Esophagus squamous epithelium (tissue), 5 donors: ENCODE results near the gene RFXAP. TPM values are rescaled to one million over a fixed set of nuclear protein-coding genes. Genes with fewer than 3 reads are reported as not detected.
"Not testable (repeated sequence)": the region's sequence is repeated elsewhere in the genome, so short reads cannot be mapped to it uniquely, and the experiment has no call there.

Source experiments
- DNase-seq: peaks from one replicate; lab custom pipeline; 2025; lab: John Stamatoyannopoulos, UW
- H3K27ac ChIP-seq, 4 donors: fragments of 200-600 bp; sonication (generic); one replicate each; pipeline ENCODE4 v1.5.1; 2016 to 2019; ENCODE audit warnings: mild to moderate bottlenecking in 1 of 4
- H3K27me3 ChIP-seq, 4 donors: fragments of 200-600 bp; sonication (generic); 1 replicate in 3 of 4; 2 replicates in 1 of 4; pipeline versions ENCODE4 v1.5.1 to v1.6.0; 2017 to 2021; ENCODE audit warnings: antibody characterized with exemption in 1 of 4
- H3K36me3 ChIP-seq, 3 donors: fragments of 200-600 bp; sonication (generic); one replicate each; pipeline ENCODE4 v1.5.1; 2016 to 2019
- H3K4me1 ChIP-seq, 3 donors: fragments of 200-600 bp; sonication (generic); one replicate each; pipeline ENCODE4 v1.5.1; 2017 to 2019
- H3K4me3 ChIP-seq, 4 donors: fragments of 200-600 bp; sonication (generic); 1 replicate in 3 of 4; 2 replicates in 1 of 4; pipeline ENCODE4 v1.5.1; 2016 to 2019; ENCODE audit warnings: mild to moderate bottlenecking in 2 of 4, moderate library complexity in 1 of 4
- H3K9me3 ChIP-seq, 3 donors: fragments of 200-600 bp; sonication (generic); one replicate each; pipeline ENCODE4 v1.5.1; 2016 to 2019
- CTCF ChIP-seq, 6 experiments: fragments of 450-650 bp in 4 of 6; fragments of 200-600 bp in 2 of 6; sonication (generic) in 2 of 6; IDR thresholded peaks; one replicate each; pipeline ENCODE4 v1.5.1; 2016 to 2019; ENCODE audit warnings: antibody characterized with exemption in 6 of 6, mild to moderate bottlenecking in 4 of 6, moderate library complexity in 4 of 6
- POLR2A ChIP-seq, 4 donors: fragments of 450-650 bp; IDR thresholded peaks; one replicate each; pipeline ENCODE4 v1.6.1; 2017; ENCODE audit warnings: antibody characterized with exemption in 4 of 4, mild to moderate bottlenecking in 4 of 4, moderate library complexity in 3 of 4
- WGBS, 2 donors: methylation state at CpG; one replicate each; pipeline ENCODE4 v1.1.5; 2018; 5-methylcytosine and 5-hydroxymethylcytosine counted together
- intact Hi-C: fragments of 100-400 bp; cut with DNase I; formaldehyde crosslinking; loops from one replicate; pipeline ENCODE4 v1.15.0; 2022
- total RNA-seq, 4 donors: library from RNA; depleted of rRNA; stranded (reverse); fragments of >200 nt; gene quantifications; one replicate each; pipeline ENCODE4 v1.1.0, GENCODE V29; 2016
- donor health status: DM: yes; HTN: yes; CAD: no.

Gene RFXAP
- total RNA-seq, 4 donors from 2014 or later = 0.97 to 3.8 (median 1.7) TPM

DNA sequence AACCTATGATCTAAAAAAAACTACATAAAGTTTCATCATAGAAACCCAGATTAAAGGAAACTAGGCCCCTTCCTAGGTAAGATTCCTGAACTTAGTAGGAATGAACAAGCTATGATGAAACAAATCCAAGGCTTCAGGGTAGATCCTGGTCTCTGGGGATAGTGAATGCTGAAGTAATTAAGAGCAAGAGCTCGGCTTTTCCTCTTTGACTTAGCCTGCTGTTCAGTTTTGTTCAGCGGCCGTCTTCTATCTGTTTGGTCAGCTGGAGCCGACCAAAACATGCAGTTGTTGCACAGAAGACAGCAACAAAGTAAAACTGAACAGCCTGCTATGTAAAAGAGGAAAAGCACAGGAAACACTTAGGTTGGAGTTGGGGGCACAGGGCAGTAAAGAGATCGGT is 44.1 kb upstream of the RFXAP start:
- Histone ChIP-seq H3K27me3 (peaks cover 0 to 17% (median 0%) of the 10 kb centered on the region in 4 donors), H3K4me3 (no peak overlapping the region), H3K27ac (no peak overlapping the region), H3K9me3 (no peaks in the 10 kb centered on the region), H3K36me3 (no peaks in the 10 kb centered on the region), H3K4me1 (no peaks in the 10 kb centered on the region)
- DNase-seq = no peak
- WGBS, 2 donors = 52 to 76% methylated on average over 5 of the region's 5 CpGs
- TF ChIP-seq POLR2A (IDR thresholded peaks at IDR 0.05) = no peak
- no peak for TF ChIP-seq CTCF (IDR thresholded peaks at IDR 0.05)
- intact Hi-C loops = no loop called here

GRCh38 chr13:36776175-36776574 is 42.8 kb upstream of the RFXAP start:
- intact Hi-C loops = no loop called here

GRCh38 chr13:36778083-36778671 is 40.8 kb upstream of the RFXAP start:
- Histone ChIP-seq H3K27me3 (peaks cover 0 to 21% (median 0%) of the 10 kb centered on the region in 4 donors), H3K36me3 (no peaks in the 10 kb centered on the region), H3K9me3 (no peaks in the 10 kb centered on the region), H3K4me3 (no peak overlapping the region), H3K4me1 (no peaks in the 10 kb centered on the region), H3K27ac (no peak overlapping the region)
- WGBS, 2 donors = 29 to 31% methylated on average over 7 to 8 of the region's 8 CpGs
- DNase-seq = no peak
- no peak for TF ChIP-seq CTCF (IDR thresholded peaks at IDR 0.05)
- TF ChIP-seq POLR2A (IDR thresholded peaks at IDR 0.05) = no peak
- intact Hi-C loops = no loop called here

More at GRCh38 chr13:36776175-36776574, 42.8 kb upstream of the RFXAP start:
- TF ChIP-seq POLR2A (IDR thresholded peaks at IDR 0.05) (no peak), CTCF (IDR thresholded peaks at IDR 0.05) (no peak)
- H3K27ac ChIP-seq = no peak overlapping the region
- no peaks in the 10 kb centered on the region for H3K9me3 ChIP-seq
- DNase-seq = no peak
- H3K36me3 ChIP-seq = no peaks in the 10 kb centered on the region
- peaks cover 0 to 17% (median 0%) of the 10 kb centered on the region in 4 donors for H3K27me3 ChIP-seq
- H3K4me1 ChIP-seq = no peaks in the 10 kb centered on the region
- H3K4me3 ChIP-seq = no peak overlapping the region

DNA sequence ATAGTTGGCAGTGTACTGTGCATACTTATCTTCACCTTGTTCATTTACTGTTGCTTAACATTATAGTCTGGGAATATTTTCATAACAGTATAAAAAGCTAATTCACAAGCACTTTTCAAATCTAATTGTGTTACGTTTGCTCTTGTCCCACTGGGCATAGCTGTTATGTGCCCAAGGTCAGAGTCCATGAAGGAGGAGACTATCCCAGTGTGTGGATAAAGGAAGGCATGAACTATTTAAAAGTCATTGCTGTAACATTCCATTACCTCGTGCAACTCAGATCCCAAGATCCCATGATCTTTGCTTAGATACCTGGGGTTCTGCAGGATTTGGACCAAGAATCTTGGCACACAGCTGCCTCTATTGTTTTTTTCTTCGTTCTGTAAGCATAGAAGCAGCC is 35.1 kb upstream of the RFXAP start:
- TF ChIP-seq CTCF (IDR thresholded peaks at IDR 0.05) (no peak), POLR2A (IDR thresholded peaks at IDR 0.05) (no peak)
- intact Hi-C loops = no loop called here
- 32 to 43% methylated on average over 3 of the region's 3 CpGs for WGBS, 2 donors
- Histone ChIP-seq H3K9me3 (no peaks in the 10 kb centered on the region), H3K27ac (no peak overlapping the region), H3K4me3 (no peak overlapping the region), H3K36me3 (no peaks in the 10 kb centered on the region), H3K27me3 (peaks cover 0 to 8% (median 0%) of the 10 kb centered on the region in 4 donors), H3K4me1 (no peaks in the 10 kb centered on the region)
- DNase-seq = no peak

- H3K4me1 ChIP-seq, DNase-seq, H3K9me3 ChIP-seq, H3K27ac ChIP-seq, H3K4me3 ChIP-seq, intact Hi-C loops, H3K27me3 ChIP-seq, H3K36me3 ChIP-seq: not testable (repeated sequence)
- 54 to 65% methylated on average over 4 of the region's 4 CpGs for WGBS, 2 donors
Measured at GRCh38 chr13:36786175-36786574, 32.8 kb upstream of the RFXAP start.

DNA sequence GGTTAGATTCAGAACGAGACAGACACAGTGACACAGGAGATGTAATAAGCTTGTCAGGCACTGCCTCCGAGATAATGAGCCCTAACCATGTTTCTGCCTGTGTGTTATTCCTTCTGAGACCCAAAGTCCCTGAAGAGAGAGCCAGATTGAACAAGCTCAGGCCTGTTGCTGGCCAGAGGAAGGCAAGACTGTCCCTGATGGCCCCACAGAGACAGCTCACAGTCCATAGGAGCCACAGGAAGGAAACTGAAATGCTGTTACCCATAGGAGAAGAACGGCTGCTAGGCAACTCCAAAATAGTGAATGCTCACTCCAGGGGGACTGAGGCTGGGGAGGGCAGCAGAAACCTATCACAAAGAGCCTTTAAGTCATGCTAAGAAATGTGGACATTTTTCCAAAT is 31.8 kb upstream of the RFXAP start:
- H3K4me1 ChIP-seq = no peaks in the 10 kb centered on the region
- TF ChIP-seq CTCF (IDR thresholded peaks at IDR 0.05) = no peak
- no peak overlapping the region for H3K4me3 ChIP-seq
- intact Hi-C loops = no loop called here
- no peaks in the 10 kb centered on the region for H3K9me3 ChIP-seq
- no peaks in the 10 kb centered on the region for H3K27me3 ChIP-seq
- DNase-seq = no peak
- WGBS, 2 donors = 46 to 58% methylated on average over 3 of the region's 3 CpGs
- no peak overlapping the region for H3K27ac ChIP-seq
- H3K36me3 ChIP-seq = no peaks in the 10 kb centered on the region
